Neutrophil (primary cell): ENCODE measurements around the gene NT5C2.

Experiments
- H3K27ac ChIP-seq: fragments of 200-600 bp; sonication (generic); 2 replicates; pipeline ENCODE4 v1.5.1; 2016; ENCODE audit warnings: mild to moderate bottlenecking, moderate library complexity
- H3K27me3 ChIP-seq: fragments of 200-600 bp; sonication (generic); 2 replicates; pipeline ENCODE4 v1.6.0; 2016; ENCODE audit warnings: mild to moderate bottlenecking
- H3K36me3 ChIP-seq: fragments of 200-600 bp; sonication (generic); 2 replicates; pipeline ENCODE4 v1.5.1; 2017
- H3K4me1 ChIP-seq, 2 experiments: fragments of 200-600 bp in 1 of 2; sonication (generic) in 1 of 2; 1 replicate in 1 of 2; 2 replicates in 1 of 2; pipeline versions ENCODE4 v1.5.1 to v1.6.1; 2013 to 2016; ENCODE audit warnings: low read depth in 1 of 2, low read length in 1 of 2, mild to moderate bottlenecking in 1 of 2, moderate library complexity in 1 of 2; ENCODE audit not compliant: control insufficient read depth in 1 of 2, insufficient read depth in 1 of 2
- H3K4me3 ChIP-seq, 2 experiments: fragments of 200-600 bp in 1 of 2; sonication (generic) in 1 of 2; 1 replicate in 1 of 2; 2 replicates in 1 of 2; pipeline ENCODE4 v1.5.1; 2013 to 2016; ENCODE audit warnings: low read depth in 1 of 2, low read length in 1 of 2, mild to moderate bottlenecking in 1 of 2, moderate library complexity in 1 of 2
- H3K9me3 ChIP-seq: fragments of 200-600 bp; sonication (generic); 2 replicates; pipeline ENCODE4 v1.5.1; 2016
- TF ChIP-seq, protein P1 (sequence below): fragments of 200-600 bp; sonication (generic); IDR thresholded peaks from 2 replicates; pipeline ENCODE4 v1.5.1; 2016; ENCODE audit warnings: antibody characterized with exemption

NT5C2 gene

DNA sequence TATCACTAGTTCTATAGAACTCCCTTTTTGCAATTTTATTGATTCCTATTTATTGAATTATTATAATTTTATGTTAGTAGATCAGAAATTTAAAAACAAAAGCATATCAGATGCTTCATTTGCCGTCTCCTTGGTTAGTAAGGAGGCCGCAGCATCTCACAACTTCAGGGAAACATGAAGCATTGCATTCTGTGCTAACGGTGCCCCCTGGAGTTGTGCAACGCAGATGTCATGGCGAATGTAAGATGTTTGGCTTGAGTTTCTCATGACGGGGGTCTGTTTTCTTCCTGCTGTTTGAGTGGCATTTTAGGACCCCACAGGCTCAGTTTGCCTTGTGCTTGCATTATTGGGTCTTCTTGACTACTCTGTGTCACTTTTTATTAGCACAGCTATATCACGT lies 150.2 kb downstream of the NT5C2 start:
- Histone ChIP-seq H3K4me3 (no peak overlapping the region), H3K36me3 (no peaks in the 10 kb centered on the region), H3K9me3 (no peaks in the 10 kb centered on the region), H3K27ac (no peak overlapping the region), H3K27me3 (no peaks in the 10 kb centered on the region), H3K4me1 (peaks cover 2 to 3% of the 10 kb centered on the region in 2 experiments)
- TF ChIP-seq, protein P1, sequence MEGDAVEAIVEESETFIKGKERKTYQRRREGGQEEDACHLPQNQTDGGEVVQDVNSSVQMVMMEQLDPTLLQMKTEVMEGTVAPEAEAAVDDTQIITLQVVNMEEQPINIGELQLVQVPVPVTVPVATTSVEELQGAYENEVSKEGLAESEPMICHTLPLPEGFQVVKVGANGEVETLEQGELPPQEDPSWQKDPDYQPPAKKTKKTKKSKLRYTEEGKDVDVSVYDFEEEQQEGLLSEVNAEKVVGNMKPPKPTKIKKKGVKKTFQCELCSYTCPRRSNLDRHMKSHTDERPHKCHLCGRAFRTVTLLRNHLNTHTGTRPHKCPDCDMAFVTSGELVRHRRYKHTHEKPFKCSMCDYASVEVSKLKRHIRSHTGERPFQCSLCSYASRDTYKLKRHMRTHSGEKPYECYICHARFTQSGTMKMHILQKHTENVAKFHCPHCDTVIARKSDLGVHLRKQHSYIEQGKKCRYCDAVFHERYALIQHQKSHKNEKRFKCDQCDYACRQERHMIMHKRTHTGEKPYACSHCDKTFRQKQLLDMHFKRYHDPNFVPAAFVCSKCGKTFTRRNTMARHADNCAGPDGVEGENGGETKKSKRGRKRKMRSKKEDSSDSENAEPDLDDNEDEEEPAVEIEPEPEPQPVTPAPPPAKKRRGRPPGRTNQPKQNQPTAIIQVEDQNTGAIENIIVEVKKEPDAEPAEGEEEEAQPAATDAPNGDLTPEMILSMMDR: no peak

DNA sequence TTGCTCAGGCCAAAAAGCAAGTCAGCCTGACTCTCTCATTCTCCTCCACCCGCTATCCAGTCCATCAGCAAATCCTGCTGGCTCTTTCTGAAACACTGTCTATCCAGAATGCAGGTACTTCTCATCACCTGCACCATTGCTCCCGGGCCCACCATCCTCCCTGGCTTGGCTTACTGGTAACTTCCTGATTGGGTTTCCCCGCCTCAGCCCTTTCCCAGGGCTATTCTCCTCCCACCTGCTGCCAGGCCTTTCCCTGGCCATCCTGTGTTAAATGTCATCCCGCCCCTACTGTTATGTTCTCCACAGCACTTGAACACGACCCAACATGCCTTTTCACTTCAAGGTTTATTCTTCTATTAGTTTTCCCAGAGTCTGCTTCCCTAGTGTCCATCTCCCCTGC lies 150.9 kb downstream of the NT5C2 start:
- H3K4me3 ChIP-seq: no peak overlapping the region
- TF ChIP-seq, protein P1: no peak
- H3K4me1 ChIP-seq: peaks cover 6 to 9% of the 10 kb centered on the region in 2 experiments
- no peaks in the 10 kb centered on the region for H3K27me3 ChIP-seq
- H3K27ac ChIP-seq: no peak overlapping the region
- no peaks in the 10 kb centered on the region for H3K9me3 ChIP-seq
- H3K36me3 ChIP-seq: no peaks in the 10 kb centered on the region

DNA sequence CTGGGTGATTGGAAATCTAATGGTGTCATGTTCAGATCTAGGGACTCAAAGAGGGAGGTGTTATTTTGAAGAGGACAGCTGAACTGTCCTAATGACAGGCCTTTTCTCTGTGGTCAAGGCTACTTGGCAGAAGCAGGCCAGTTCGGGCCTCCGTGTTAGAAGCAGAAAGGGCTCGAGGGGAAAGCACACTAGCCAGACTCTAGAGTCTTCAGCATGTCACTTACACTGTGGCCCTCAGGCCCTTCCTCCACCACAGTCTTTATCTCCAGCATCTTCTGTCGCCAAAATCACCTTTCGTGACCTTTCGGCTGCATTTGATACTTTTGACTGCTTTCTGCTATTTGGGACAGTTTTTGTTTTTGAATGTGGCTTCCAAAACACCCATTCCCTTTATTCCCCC lies 151.7 kb downstream of the NT5C2 start:
- Histone ChIP-seq H3K4me1 (peaks cover 11 to 16% of the 10 kb centered on the region in 2 experiments), H3K27me3 (no peaks in the 10 kb centered on the region), H3K36me3 (no peaks in the 10 kb centered on the region), H3K27ac (no peak overlapping the region), H3K4me3 (no peak overlapping the region), H3K9me3 (no peaks in the 10 kb centered on the region)
- TF ChIP-seq, protein P1: no peak

DNA sequence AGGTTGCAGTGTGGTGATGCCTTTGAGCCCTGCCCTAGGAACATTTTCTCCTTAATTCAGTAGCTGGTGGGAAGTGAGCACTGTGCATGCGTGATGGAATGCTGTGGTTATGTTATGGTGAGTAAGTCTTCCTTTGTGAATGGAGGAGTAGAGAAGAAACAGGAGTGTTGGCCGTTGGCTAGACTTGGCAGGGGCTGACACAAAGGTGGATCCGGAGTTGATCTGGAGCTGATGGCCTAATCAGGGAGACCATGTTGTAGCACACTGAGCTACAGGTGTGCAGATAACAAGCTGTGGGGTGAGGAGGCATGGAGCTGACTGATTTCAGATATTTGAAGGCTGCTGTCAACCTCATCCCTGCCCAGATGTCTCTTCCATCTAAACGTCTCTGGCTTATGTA lies 152.7 kb downstream of the NT5C2 start:
- H3K36me3 ChIP-seq: no peaks in the 10 kb centered on the region

DNA sequence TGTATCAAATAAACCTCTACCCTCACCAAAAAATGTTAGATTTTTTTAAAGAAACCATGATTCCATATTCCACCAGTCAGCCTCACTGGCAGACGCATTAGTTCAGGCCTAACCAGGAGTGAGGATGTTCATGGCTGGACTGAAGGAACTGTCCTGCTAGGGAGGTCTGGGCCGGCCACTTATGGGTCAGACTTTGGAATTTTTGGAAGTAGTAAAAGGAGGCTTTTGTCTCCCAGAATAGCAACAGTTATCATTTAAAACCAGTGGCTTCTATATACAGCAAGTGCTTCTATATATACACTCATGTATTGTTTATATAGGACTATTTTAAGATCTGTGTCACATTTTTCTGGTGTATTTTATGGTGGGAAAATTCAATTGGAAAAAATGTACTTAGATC lies 154.5 kb downstream of the NT5C2 start:
- Histone ChIP-seq H3K4me3 (no peak overlapping the region), H3K36me3 (no peaks in the 10 kb centered on the region), H3K4me1 (peaks cover 28 to 33% of the 10 kb centered on the region in 2 experiments), H3K27ac (no peak overlapping the region), H3K27me3 (no peaks in the 10 kb centered on the region), H3K9me3 (no peaks in the 10 kb centered on the region)
- TF ChIP-seq, protein P1: no peak

More for the DNA sequence above, 152.7 kb downstream of the NT5C2 start:
- no peak overlapping the region for H3K4me3 ChIP-seq
- peaks cover 20 to 24% of the 10 kb centered on the region in 2 experiments for H3K4me1 ChIP-seq
- no peaks in the 10 kb centered on the region for H3K27me3 ChIP-seq
- H3K27ac ChIP-seq: no peak overlapping the region
- TF ChIP-seq, protein P1: no peak
- H3K9me3 ChIP-seq: no peaks in the 10 kb centered on the region
